Ovary (tissue), 9 donors: Measurements from ENCODE around the gene VPS36. TPM values are rescaled to one million over a fixed set of nuclear protein-coding genes. Genes with fewer than 3 reads are reported as not detected.

Source experiments
- DNase-seq, 5 donors: peaks; one replicate each; pipeline ENCODE4 v3.0.0-alpha.2; 2019 to 2020
- H3K27ac ChIP-seq, 2 donors: fragments of 200-600 bp; one replicate each; pipeline versions ENCODE4 v1.5.1 to v1.8.0; 2019 to 2022
- H3K27me3 ChIP-seq: fragments of 200-600 bp; one replicate; pipeline ENCODE4 v1.8.0; 2022
- H3K36me3 ChIP-seq: fragments of 200-600 bp; sonication (generic); one replicate; pipeline ENCODE4 v1.5.1; 2019
- H3K4me1 ChIP-seq: one replicate; pipeline ENCODE4 v1.8.1; 2013; ENCODE audit warnings: mild to moderate bottlenecking, moderate library complexity; ENCODE audit not compliant: insufficient read depth
- H3K4me3 ChIP-seq: fragments of 200-600 bp; sonication (generic); one replicate; pipeline ENCODE4 v1.5.1; 2017
- H3K9me3 ChIP-seq, 2 donors: fragments of 200-600 bp in 1 of 2; sonication (generic) in 1 of 2; one replicate each; pipeline versions ENCODE4 v1.5.1 to v1.8.1; 2013 to 2019; ENCODE audit warnings: mild to moderate bottlenecking in 1 of 2, moderate library complexity in 1 of 2
- EP300 ChIP-seq: sonication (generic); formaldehyde crosslinking; IDR thresholded peaks from one replicate; pipeline ENCODE4 v1.6.1; 2017; ENCODE audit warnings: antibody characterized with exemption
- POLR2A ChIP-seq: fragments of 450-650 bp; IDR thresholded peaks from one replicate; pipeline ENCODE4 v1.6.1; 2017; ENCODE audit warnings: antibody characterized with exemption, mild to moderate bottlenecking, moderate library complexity
- WGBS, 3 donors: extraction: QIAGEN DNeasy Blood & Tissue Kit in 1 of 3; methylation state at CpG; one replicate each; pipeline versions ENCODE4 v1.1.5 to v1.1.7; 2013 to 2017; 5-methylcytosine and 5-hydroxymethylcytosine counted together
- intact Hi-C, 4 donors: fragments of 100-400 bp; cut with DNase I; formaldehyde crosslinking; loops; one replicate each; pipeline versions ENCODE4 v1.11.0 to v1.15.1; 2022 to 2023
- polyA plus RNA-seq, 2 donors: library from polyadenylated mRNA; stranded (reverse); fragments of 200-250 nt in 1 of 2; fragments of 350-450 nt in 1 of 2; fragmentation: Illumina TruSeq in 1 of 2; extraction: RNeasy Lipid Tissue Mini Kit (QIAGEN cat#74804) in 1 of 2; gene quantifications; one replicate each; pipeline ENCODE4 v1.2.3, GENCODE V29; 2013 to 2014
- total RNA-seq, 7 donors: library from RNA; depleted of rRNA in 2 of 7; stranded (reverse); fragments of >200 nt in 2 of 7; fragmentation: NEBNext Ultra II Directional in 3 of 7; extraction: Animal tissue kit (Norgen Biotek cat#: 25700) in 3 of 7; gene quantifications; one replicate each; pipeline versions ENCODE4 v1.1.0 to v1.2.4, GENCODE V29; 2016 to 2023
- TF ChIP-seq, protein P1 (sequence below), 3 donors: fragments of 450-650 bp in 2 of 3; fragments of 200-600 bp in 1 of 3; IDR thresholded peaks; one replicate each; pipeline versions ENCODE4 v1.5.1 to v1.8.0; 2016 to 2022; ENCODE audit warnings: antibody characterized with exemption in 3 of 3, mild to moderate bottlenecking in 1 of 3
- donor health status: DM: no; HTN: no; CAD: no; lungs with moderate emphysema.
- donor health status: DM: no; HTN: no; CAD: no.
- donor health status: Bipolar disorder and iron deficiency.
- donor health status: DM: yes; HTN: yes; CAD: no.
- donor health status: DM: no; HTN: no; CAD: no.
- donor health status: DM: yes; HTN: yes; CAD: no.

VPS36 gene
- total and polyA plus RNA-seq, 9 donors: 15.0 to 54.7 (median 32.3) TPM

DNA sequence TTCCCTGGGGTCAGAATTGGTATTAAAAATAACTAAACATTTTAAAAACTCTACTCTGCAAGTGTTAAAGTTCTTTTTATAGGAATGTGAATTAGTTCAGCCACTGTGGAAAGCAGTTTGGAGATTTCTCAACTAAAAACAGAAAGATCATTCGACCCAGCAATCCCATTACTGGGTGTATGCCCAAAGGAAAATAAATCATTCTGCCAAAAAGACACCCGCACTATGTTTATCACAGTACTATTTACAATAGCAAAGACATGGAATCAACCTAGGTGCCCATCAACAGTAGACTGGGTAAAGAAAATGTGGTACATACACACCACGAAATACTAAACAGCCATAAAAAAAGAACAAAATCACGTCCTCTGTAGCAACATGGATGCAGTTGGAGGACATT lies 43.8 kb downstream of the VPS36 start:
- DNase-seq: no peak
- no peak for TF ChIP-seq POLR2A
- TF ChIP-seq, protein P1, sequence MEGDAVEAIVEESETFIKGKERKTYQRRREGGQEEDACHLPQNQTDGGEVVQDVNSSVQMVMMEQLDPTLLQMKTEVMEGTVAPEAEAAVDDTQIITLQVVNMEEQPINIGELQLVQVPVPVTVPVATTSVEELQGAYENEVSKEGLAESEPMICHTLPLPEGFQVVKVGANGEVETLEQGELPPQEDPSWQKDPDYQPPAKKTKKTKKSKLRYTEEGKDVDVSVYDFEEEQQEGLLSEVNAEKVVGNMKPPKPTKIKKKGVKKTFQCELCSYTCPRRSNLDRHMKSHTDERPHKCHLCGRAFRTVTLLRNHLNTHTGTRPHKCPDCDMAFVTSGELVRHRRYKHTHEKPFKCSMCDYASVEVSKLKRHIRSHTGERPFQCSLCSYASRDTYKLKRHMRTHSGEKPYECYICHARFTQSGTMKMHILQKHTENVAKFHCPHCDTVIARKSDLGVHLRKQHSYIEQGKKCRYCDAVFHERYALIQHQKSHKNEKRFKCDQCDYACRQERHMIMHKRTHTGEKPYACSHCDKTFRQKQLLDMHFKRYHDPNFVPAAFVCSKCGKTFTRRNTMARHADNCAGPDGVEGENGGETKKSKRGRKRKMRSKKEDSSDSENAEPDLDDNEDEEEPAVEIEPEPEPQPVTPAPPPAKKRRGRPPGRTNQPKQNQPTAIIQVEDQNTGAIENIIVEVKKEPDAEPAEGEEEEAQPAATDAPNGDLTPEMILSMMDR (IDR thresholded peaks at IDR 0.05): no peak
- no peak for TF ChIP-seq EP300
- H3K4me1 ChIP-seq: peaks cover 6% of the 10 kb centered on the region
- 31 to 42% (median 41%) methylated on average over 4 of the region's 4 CpGs for WGBS, 3 donors
- H3K4me3 ChIP-seq: no peak overlapping the region
- H3K36me3 ChIP-seq: no peaks in the 10 kb centered on the region
- intact Hi-C loops: no loop called here
- no peaks in the 10 kb centered on the region for H3K9me3 ChIP-seq
- no peak overlapping the region for H3K27ac ChIP-seq
- no peaks in the 10 kb centered on the region for H3K27me3 ChIP-seq

DNA sequence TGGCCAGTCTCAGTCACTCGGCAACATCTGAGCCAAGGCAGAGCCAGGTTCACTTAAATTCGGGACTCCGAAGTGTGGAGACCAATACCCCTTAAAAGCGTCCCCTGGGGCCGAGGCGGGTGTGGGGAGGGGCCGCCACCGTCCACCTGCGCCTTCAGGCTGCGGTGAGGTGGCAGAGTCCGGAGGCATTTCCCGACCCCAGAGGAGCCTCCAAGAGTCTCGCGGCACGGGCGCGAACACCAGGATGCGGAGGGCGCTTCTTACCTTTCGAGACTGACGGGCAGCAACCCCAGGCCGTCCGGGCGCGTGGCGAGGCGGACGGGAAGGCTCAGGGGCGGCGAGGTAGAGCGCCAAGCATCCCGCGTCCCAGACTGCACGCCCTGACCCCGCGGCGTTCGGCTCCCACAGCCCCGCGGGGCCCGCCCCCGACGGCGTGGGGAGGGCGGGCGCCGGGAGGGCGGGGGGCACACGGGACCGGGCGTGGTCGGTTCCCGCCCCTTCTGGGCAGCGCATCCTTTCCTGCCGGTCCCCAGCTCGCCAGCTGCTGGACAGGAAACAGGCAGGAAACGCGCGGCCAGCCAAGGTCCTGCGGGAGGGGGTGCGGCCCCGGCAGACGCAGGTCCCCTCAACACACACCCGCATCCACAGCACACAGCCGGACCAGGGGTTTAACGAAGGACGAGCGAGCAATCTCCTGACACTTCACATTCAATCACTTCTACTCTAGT lies 44.5 kb downstream of the VPS36 start, which contains the start of gene THSD1:
Gene THSD1, minus strand, starts transcription at position 406 of the 728 bp plus-strand sequence. CDS start 3,572 bp downstream, outside the sequence.
- TF ChIP-seq POLR2A (no peak), EP300 (no peak)
- TF ChIP-seq, protein P1 (IDR thresholded peaks at IDR 0.05): no peak
- no peaks in the 10 kb centered on the region for H3K9me3 ChIP-seq
- no peaks in the 10 kb centered on the region for H3K36me3 ChIP-seq
- DNase-seq: peak; percentile 34 to 70 (median 53)
- 0 to 1% (median 1%) methylated on average over 31 to 68 of the region's 68 CpGs for WGBS, 3 donors
- peak within 1 kb of the TSS; percentile 33 for H3K4me3 ChIP-seq
- intact Hi-C loops: no loop called here
- no peak within 1 kb of the TSS for H3K27ac ChIP-seq
- no peaks in the 10 kb centered on the region for H3K27me3 ChIP-seq
- peaks cover 6% of the 10 kb centered on the region for H3K4me1 ChIP-seq

DNA sequence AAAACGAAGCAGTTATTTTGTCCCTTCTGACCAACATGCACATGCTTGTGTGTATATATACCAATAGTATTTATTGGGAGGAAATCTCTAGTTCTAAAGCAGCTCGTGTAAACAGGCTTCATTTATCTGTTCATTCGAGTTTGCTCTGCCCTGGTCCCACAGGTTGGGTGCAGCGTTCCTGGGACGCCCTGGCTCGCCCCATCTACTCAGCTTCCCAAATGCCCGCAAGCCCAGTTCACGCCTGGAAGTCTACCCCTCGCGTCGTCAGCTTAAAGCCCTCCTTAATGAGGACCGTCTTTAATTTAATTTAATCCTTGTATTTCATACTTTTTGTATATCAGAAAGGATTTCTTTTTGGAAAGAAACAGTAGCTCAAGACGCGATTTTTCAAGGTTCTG lies 45.1 kb downstream of the VPS36 start:
- no peak for DNase-seq
- Histone ChIP-seq H3K9me3 (no peaks in the 10 kb centered on the region), H3K27me3 (no peaks in the 10 kb centered on the region), H3K27ac (no peak overlapping the region), H3K4me3 (peak overlapping the region; percentile 33), H3K36me3 (no peaks in the 10 kb centered on the region), H3K4me1 (peaks cover 6% of the 10 kb centered on the region)
- TF ChIP-seq EP300 (no peak), POLR2A (no peak)
- TF ChIP-seq, protein P1 (IDR thresholded peaks at IDR 0.05): no peak
- WGBS, 3 donors: 3 to 7% (median 4%) methylated on average over 14 of the region's 14 CpGs
- intact Hi-C loops: no loop called here

DNA sequence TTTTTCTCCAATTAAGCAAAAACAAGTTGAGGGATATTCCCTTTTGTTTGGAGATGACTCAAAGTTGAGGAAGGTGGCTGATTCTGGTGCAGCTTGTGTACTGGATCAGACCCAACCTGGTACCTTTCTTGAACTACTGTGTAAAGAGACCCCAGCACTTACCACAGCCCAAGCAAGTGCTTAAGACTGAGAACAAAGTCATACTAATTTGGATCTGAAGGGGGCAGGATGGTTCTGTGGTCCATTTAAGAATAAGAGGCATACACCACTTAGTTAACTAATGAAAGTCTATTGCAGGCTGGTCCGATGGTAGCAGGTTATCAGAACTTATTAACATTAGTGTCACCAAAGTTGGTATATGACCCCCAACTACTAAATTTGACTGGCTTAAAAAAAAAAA lies 50.7 kb downstream of the VPS36 start:
- intact Hi-C loops: no loop called here
- 63 to 96% (median 89%) methylated on average over 1 of the region's 1 CpG for WGBS, 3 donors
- no peak for DNase-seq
- H3K36me3 ChIP-seq: no peaks in the 10 kb centered on the region
- H3K27ac ChIP-seq: no peak overlapping the region
- H3K4me1 ChIP-seq: no peaks in the 10 kb centered on the region
- TF ChIP-seq EP300: no peak
- no peak overlapping the region for H3K4me3 ChIP-seq
- H3K27me3 ChIP-seq: no peaks in the 10 kb centered on the region
- H3K9me3 ChIP-seq: no peaks in the 10 kb centered on the region

DNA sequence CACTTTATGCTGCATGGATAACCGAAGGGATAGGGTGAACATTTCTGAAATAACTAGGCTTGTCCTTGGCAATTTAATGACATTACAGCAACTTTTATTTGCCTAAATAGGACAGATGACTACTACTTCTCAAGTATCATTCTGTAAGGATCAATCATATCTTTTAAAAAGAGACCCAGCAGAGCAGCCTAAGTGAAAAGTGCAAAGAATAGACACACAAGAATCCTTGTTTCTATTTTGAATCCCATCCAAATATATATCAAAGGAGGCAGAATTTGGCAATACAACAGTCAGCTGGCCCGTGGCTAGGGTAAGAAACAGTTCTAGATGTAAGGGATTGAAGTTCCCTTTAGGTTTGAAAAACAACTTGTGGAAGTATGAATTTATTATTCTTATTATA lies 51.4 kb downstream of the VPS36 start:
- Histone ChIP-seq H3K9me3 (no peaks in the 10 kb centered on the region), H3K36me3 (no peaks in the 10 kb centered on the region), H3K27ac (no peak overlapping the region), H3K4me1 (no peaks in the 10 kb centered on the region), H3K4me3 (no peak overlapping the region), H3K27me3 (no peaks in the 10 kb centered on the region)
- 22 to 36% (median 30%) methylated on average over 2 of the region's 2 CpGs for WGBS, 3 donors
- DNase-seq: no peak
- intact Hi-C loops: no loop called here
- TF ChIP-seq POLR2A (no peak), EP300 (no peak)
- TF ChIP-seq, protein P1 (IDR thresholded peaks at IDR 0.05): no peak
